Measurements from ENCODE around the gene KRT5.
"Not testable (repeated sequence)": the region's sequence is repeated elsewhere in the genome, so short reads cannot be mapped to it uniquely, and the experiment has no call there.

Gene KRT5

GRCh38 chr12:52519387-52519703, 849 bp downstream of the KRT5 start:
- H3K27me3 Mint-ChIP-seq (ENCODE audit: low read depth): peaks cover 2% of the 10 kb centered on the region
- H3K4me1 Mint-ChIP-seq (ENCODE audit: low read depth): no peaks in the 10 kb centered on the region
- no peaks in the 10 kb centered on the region for H3K9me3 Mint-ChIP-seq
- no peak overlapping the region for H3K27ac Mint-ChIP-seq
- H3K4me3 Mint-ChIP-seq: no peak overlapping the region
- no peaks in the 10 kb centered on the region for H3K36me3 Mint-ChIP-seq (ENCODE audit: low read depth)

- Mint-ChIP-seq H3K9me3 (no peaks in the 10 kb centered on the region), H3K4me1 (ENCODE audit: low read depth) (no peaks in the 10 kb centered on the region), H3K27me3 (ENCODE audit: low read depth) (peaks cover 4% of the 10 kb centered on the region), H3K4me3 (no peak overlapping the region), H3K36me3 (ENCODE audit: low read depth) (no peaks in the 10 kb centered on the region), H3K27ac (no peak overlapping the region)
Observed at GRCh38 chr12:52518574-52519386, 1.4 kb downstream of the KRT5 start.

DNA sequence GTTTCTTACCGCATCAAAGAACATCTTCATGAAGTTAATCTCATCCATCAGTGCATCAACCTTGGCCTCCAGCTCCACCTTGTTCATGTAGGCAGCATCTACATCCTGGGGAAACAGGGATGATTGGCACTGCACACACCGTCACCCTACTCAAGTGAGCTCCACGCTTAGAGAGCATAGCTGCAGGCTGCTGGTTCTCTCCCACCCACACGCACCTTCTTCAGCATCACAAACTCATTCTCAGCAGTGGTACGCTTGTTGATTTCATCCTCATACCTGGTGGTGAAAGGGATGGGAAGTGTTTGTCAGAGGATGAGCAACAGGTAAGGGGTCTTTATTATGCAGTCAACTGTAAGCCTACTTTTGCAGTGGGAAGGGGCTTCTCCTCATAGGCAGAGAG, 2.3 kb downstream of the KRT5 start:
- H3K4me1 Mint-ChIP-seq (ENCODE audit: low read depth): no peaks in the 10 kb centered on the region
- H3K9me3 Mint-ChIP-seq: no peaks in the 10 kb centered on the region
- H3K27me3 Mint-ChIP-seq (ENCODE audit: low read depth): peaks cover 4% of the 10 kb centered on the region
- no peak overlapping the region for H3K4me3 Mint-ChIP-seq
- no peak overlapping the region for H3K27ac Mint-ChIP-seq
- no peaks in the 10 kb centered on the region for H3K36me3 Mint-ChIP-seq (ENCODE audit: low read depth)

DNA sequence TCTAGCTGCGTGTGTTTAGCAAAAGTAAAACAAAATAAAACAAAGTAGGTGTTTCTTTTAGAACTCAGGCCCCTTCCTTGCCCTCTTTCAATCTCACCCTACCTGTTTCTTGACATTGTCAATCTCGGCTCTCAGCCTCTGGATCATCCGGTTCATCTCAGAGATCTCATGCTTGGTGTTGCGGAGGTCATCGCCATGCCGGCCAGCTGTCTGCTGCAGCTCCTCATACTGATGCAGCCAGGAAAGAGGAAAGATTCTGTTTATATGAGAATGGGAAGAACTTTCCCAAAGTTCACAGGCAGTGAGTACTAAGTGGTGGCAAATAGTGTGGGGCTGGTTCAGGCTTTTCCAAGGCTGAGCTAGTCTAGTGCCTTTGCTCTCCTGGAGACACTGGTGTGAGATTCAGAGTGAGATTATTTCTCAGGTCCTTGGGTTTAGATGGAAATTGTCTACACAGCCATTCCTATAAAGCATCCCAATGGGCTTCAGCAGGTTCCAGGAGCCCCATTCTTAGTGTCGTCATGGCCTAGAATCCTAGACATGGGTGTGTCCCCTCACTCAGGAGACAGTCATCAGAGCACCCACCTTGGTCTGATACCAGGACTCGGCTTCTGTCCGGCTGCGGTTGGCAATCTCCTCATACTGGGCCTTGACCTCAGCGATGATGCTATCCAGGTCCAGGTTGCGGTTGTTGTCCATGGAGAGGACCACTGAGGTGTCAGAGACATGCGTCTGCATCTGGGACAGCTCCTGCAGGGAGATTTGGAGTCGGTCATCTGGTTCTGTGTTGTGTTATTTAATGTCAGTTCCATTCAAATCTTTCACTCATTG, 3.0 kb downstream of the KRT5 start:
- Mint-ChIP-seq H3K27ac (no peak overlapping the region), H3K4me1 (ENCODE audit: low read depth) (no peaks in the 10 kb centered on the region), H3K27me3 (ENCODE audit: low read depth) (peaks cover 4% of the 10 kb centered on the region), H3K9me3 (no peaks in the 10 kb centered on the region), H3K4me3 (no peak overlapping the region), H3K36me3 (ENCODE audit: low read depth) (no peaks in the 10 kb centered on the region)

DNA sequence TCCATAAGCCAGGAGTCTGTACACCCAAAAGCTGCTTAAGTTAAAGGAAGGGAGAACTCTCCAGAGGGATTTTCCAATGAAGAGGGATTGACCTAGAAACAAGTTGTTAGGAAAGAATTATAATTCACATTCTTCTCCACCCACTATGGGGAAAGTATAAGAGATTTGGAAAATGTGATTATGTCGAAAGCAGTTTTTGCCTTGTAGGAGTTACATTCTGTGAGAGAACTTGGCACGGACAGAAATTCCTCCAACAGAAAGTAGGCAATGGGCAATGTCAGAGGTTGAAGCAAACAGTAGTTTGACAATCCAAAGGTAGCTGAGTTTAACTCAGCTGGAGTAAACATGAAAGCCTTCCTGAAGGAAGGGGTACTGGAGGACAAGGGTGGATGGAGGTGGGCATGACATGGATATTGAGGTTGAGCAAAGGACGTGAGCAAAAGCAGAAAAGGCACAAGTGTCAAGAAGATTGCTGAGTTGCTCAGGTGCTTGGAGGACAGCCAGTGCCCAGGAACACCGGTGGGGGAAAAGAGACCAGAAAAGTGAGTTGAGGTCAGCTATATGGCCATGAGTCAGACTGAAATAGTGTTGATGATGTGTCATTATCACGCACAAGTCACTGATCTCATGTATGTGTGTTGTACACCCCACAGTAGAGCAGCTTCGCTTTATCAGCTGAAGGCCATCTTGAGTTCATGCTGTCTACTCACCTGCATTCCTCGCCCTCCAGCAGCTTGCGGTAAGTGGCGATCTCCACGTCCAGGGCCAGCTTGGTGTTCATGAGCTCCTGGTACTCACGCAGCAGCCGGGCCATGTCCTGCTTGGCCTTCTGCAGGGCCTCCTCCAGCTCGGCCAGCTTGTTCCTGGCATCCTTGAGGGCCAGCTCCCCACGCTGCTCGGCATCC, 4.0 kb downstream of the KRT5 start:
- no peak overlapping the region for H3K4me3 Mint-ChIP-seq
- H3K4me1 Mint-ChIP-seq (ENCODE audit: low read depth): no peaks in the 10 kb centered on the region
- H3K9me3 Mint-ChIP-seq: peaks cover 7% of the 10 kb centered on the region
- H3K36me3 Mint-ChIP-seq (ENCODE audit: low read depth): no peaks in the 10 kb centered on the region
- H3K27ac Mint-ChIP-seq: no peak overlapping the region
- peaks cover 4% of the 10 kb centered on the region for H3K27me3 Mint-ChIP-seq (ENCODE audit: low read depth)

GRCh38 chr12:52515319-52515646, 4.9 kb downstream of the KRT5 start:
- peaks cover 4% of the 10 kb centered on the region for H3K27me3 Mint-ChIP-seq (ENCODE audit: low read depth)
- H3K4me3 Mint-ChIP-seq: no peak overlapping the region
- H3K4me1 Mint-ChIP-seq (ENCODE audit: low read depth): no peaks in the 10 kb centered on the region
- H3K9me3 Mint-ChIP-seq: peaks cover 11% of the 10 kb centered on the region
- no peaks in the 10 kb centered on the region for H3K36me3 Mint-ChIP-seq (ENCODE audit: low read depth)
- no peak overlapping the region for H3K27ac Mint-ChIP-seq

GRCh38 chr12:52514471-52515318, 5.5 kb downstream of the KRT5 start:
- Mint-ChIP-seq H3K9me3 (peaks cover 11% of the 10 kb centered on the region), H3K27me3 (ENCODE audit: low read depth) (peaks cover 6% of the 10 kb centered on the region), H3K27ac (no peak overlapping the region), H3K36me3 (ENCODE audit: low read depth) (no peaks in the 10 kb centered on the region), H3K4me3 (no peak overlapping the region), H3K4me1 (ENCODE audit: low read depth) (no peaks in the 10 kb centered on the region)

- no peaks in the 10 kb centered on the region for H3K4me1 Mint-ChIP-seq (ENCODE audit: low read depth)
- no peak overlapping the region for H3K4me3 Mint-ChIP-seq
- H3K36me3 Mint-ChIP-seq (ENCODE audit: low read depth): no peaks in the 10 kb centered on the region
- H3K27ac Mint-ChIP-seq: no peak overlapping the region
- H3K27me3 Mint-ChIP-seq (ENCODE audit: low read depth): peaks cover 8% of the 10 kb centered on the region
- peaks cover 11% of the 10 kb centered on the region for H3K9me3 Mint-ChIP-seq
Observed at GRCh38 chr12:52513736-52514135, 6.5 kb downstream of the KRT5 start.

- Mint-ChIP-seq H3K4me1 (ENCODE audit: low read depth) (no peaks in the 10 kb centered on the region), H3K36me3 (ENCODE audit: low read depth) (no peaks in the 10 kb centered on the region), H3K4me3 (no peak overlapping the region), H3K27me3 (ENCODE audit: low read depth) (peaks cover 23% of the 10 kb centered on the region), H3K27ac (no peak overlapping the region), H3K9me3 (peaks cover 11% of the 10 kb centered on the region)
Observed at GRCh38 chr12:52508211-52508610, 12.0 kb downstream of the KRT5 start.

GRCh38 chr12:52506858-52507715, 13.1 kb downstream of the KRT5 start:
- Mint-ChIP-seq H3K9me3 (peaks cover 11% of the 10 kb centered on the region), H3K4me1 (ENCODE audit: low read depth) (no peaks in the 10 kb centered on the region), H3K27me3 (ENCODE audit: low read depth) (peaks cover 27% of the 10 kb centered on the region), H3K4me3 (no peak overlapping the region), H3K36me3 (ENCODE audit: low read depth) (no peaks in the 10 kb centered on the region), H3K27ac (no peak overlapping the region)

- Mint-ChIP-seq H3K27me3 (ENCODE audit: low read depth) (peaks cover 27% of the 10 kb centered on the region), H3K9me3 (no peaks in the 10 kb centered on the region)
Observed at GRCh38 chr12:52502877-52503276, 17.3 kb downstream of the KRT5 start.

DNA sequence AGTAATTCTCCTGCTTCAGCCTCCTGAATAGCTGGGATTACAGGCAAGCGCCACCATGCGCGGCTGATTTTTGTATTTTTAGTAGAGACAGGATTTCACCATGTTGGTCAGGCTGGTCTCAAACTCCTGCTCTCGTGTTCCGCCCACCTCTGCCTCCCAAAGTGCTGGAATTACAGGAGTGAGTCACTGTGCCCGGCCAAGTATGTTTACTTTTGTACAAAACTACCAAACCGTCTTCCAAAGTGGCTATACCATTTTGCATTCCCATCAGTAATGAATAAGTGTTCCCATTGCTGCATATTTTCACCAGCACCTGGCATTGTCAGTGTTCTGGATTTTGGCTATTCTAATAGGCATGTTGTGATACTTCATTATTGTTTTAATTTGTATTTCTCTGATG, 18.7 kb downstream of the KRT5 start:
- Mint-ChIP-seq H3K4me1 (ENCODE audit: low read depth) (no peaks in the 10 kb centered on the region), H3K27me3 (ENCODE audit: low read depth) (peaks cover 16% of the 10 kb centered on the region), H3K4me3 (no peak overlapping the region), H3K9me3 (no peaks in the 10 kb centered on the region), H3K36me3 (ENCODE audit: low read depth) (no peaks in the 10 kb centered on the region), H3K27ac (no peak overlapping the region)

More at GRCh38 chr12:52502877-52503276, 17.3 kb downstream of the KRT5 start:
- Mint-ChIP-seq H3K27ac (no peak overlapping the region), H3K4me3 (no peak overlapping the region), H3K4me1 (ENCODE audit: low read depth) (no peaks in the 10 kb centered on the region), H3K36me3 (ENCODE audit: low read depth) (no peaks in the 10 kb centered on the region)

DNA sequence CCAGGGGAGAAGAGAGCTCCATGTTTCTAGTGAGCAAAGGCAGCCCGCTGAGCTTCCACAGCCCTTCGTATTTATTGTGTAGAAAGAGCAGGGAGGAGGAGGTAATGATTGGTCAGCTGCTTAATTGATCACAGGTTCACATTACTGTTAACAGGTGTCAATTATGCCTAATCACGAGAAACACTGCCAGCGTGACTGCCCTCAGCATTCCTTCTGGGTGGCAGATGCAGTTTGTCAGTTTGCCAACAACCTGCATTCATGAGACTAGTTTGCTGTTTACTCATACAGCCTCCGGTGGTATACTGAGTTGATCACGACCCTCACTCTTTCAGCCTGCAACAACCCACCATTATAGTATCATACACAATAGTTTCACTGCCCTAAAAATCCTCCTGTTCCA, 19.6 kb downstream of the KRT5 start:
- H3K9me3 Mint-ChIP-seq; H3K36me3 Mint-ChIP-seq (ENCODE audit: low read depth); H3K27ac Mint-ChIP-seq; H3K4me1 Mint-ChIP-seq (ENCODE audit: low read depth); H3K4me3 Mint-ChIP-seq: not testable (repeated sequence)
- peaks cover 18% of the 10 kb centered on the region for H3K27me3 Mint-ChIP-seq (ENCODE audit: low read depth)
